ENCODE results near the gene KRT17. TPM values are rescaled to one million over a fixed set of nuclear protein-coding genes. Genes with fewer than 3 reads are reported as not detected.

KRT17 gene
- total and polyA plus RNA-seq, 12 donors = 0.07 TPM; not detected in 11

DNA sequence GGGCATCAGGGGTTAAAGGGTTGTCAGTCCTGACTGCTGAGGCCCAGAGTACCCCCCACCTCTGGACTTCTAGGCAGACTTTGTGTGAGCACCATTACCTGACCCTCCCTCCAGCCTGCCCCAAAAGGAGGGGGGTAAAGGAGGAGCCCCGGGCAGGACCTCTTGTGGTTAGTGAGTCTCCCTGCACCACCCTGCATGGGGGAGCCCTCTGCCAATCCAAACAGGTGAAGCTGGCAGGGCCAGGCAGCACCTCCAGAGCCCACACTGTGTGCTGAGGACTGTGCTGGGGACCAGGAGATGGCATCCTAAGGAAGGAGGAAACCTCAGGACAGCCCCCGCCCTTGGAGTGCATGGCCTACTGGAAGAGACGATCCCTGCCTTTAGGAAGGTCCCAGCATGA lies 35.1 kb downstream of the KRT17 start:
- WGBS, 2 donors = 72 to 84% methylated on average over 3 of the region's 3 CpGs
- TF ChIP-seq, protein P1, sequence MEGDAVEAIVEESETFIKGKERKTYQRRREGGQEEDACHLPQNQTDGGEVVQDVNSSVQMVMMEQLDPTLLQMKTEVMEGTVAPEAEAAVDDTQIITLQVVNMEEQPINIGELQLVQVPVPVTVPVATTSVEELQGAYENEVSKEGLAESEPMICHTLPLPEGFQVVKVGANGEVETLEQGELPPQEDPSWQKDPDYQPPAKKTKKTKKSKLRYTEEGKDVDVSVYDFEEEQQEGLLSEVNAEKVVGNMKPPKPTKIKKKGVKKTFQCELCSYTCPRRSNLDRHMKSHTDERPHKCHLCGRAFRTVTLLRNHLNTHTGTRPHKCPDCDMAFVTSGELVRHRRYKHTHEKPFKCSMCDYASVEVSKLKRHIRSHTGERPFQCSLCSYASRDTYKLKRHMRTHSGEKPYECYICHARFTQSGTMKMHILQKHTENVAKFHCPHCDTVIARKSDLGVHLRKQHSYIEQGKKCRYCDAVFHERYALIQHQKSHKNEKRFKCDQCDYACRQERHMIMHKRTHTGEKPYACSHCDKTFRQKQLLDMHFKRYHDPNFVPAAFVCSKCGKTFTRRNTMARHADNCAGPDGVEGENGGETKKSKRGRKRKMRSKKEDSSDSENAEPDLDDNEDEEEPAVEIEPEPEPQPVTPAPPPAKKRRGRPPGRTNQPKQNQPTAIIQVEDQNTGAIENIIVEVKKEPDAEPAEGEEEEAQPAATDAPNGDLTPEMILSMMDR (IDR thresholded peaks at IDR 0.05) = no peak
- Histone ChIP-seq H3K27ac (no peak overlapping the region), H3K27me3 (peaks cover 0 to 20% (median 3%) of the 10 kb centered on the region in 7 donors), H3K36me3 (no peaks in the 10 kb centered on the region), H3K4me1 (no peaks in the 10 kb centered on the region), H3K4me3 (no peak overlapping the region), H3K9me3 (no peaks in the 10 kb centered on the region)
- ATAC-seq = no peak
- DNase-seq = no peak
- intact Hi-C loops (cut with DNase I) = loop anchor here in 2 of 10 donors (10.0 kb wide), 1 partner anchor 56 kb away; no protein-coding TSS in a partner anchor

DNA sequence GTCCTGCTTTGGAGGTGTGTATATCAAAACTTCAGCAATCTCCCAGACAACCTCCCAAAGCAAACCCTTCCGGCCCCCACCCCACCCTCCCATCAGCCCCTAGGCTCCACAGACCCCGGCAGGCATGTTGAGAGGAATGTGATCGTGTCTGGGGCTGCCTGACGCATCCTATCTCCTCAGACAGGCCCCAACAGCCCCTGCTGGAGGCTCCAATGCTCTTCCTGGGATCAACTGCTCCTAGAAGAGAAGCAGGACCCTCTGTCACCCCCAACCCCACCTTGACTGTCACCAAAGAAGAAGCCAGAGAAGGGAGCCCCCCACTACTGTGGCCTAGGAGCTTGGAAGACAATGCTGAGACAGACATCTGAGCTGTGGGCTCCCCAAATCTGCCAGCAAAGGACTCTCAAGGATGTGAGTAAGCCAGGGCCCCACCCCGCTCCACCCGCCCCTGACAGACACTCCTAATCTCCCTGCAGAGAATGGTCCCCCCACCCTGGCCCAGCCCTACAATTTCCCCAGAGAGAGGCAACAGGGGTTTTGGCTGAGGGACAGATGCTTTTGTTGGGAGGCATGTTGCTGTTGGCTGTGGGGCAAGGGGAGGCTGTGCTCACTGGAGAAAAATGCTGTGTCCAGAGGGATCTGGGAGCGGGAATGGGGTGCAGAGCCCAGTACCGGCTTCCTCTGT lies 36.1 kb downstream of the KRT17 start:
- Histone ChIP-seq H3K27me3 (peaks cover 0 to 17% (median 0%) of the 10 kb centered on the region in 7 donors), H3K4me3 (no peak overlapping the region), H3K9me3 (no peaks in the 10 kb centered on the region), H3K4me1 (no peaks in the 10 kb centered on the region), H3K27ac (no peak overlapping the region), H3K36me3 (no peaks in the 10 kb centered on the region)
- intact Hi-C loops (cut with DNase I) = loop anchor here in 2 of 10 donors (10.0 kb wide), 1 partner anchor 57 kb away; no protein-coding TSS in a partner anchor
- DNase-seq (no peak), ATAC-seq (no peak)
- WGBS, 2 donors = 62 to 70% methylated on average over 8 of the region's 8 CpGs
- TF ChIP-seq, protein P1 (IDR thresholded peaks at IDR 0.05) = no peak

DNA sequence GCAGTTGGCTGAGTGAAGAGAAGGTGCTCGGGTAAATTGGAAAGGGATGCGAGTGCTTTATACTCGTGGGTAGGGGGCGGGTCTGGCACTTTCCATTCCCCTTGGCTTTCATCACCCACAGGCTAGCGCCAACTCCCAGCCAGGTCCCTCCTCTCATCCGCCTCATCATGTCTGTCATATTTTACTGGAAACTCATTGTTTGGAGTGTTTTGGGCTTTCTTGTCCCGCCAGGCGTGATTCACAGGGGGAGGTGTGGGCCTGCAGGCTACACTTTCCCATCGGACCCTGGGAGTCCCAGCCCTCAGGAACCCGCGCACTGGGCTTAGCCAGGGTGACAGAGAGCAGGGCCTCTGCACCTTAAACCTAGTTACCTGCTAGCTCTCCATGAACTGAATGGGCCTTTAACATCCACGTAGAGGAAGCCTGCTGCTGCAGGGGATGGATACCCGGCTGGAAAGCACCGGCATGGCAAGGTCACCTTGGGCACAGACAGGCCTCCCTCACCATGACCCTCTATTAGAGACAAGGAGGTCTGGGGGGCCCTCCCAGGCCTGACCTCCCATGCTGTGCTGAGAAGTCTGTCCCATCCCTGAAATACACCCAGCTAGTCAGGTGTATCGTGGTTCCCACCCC lies 37.4 kb downstream of the KRT17 start, which contains the start of gene KRT14:
TSS of gene KRT14 (minus strand) at position 33 of the 633 bp plus-strand sequence. CDS start 61 bp downstream, outside the sequence.
- ATAC-seq = no peak
- intact Hi-C loops (cut with DNase I) = loop anchor here in 2 of 10 donors (10.0 kb wide), 1 partner anchor 58 kb away; no protein-coding TSS in a partner anchor

More for the DNA sequence above, 37.4 kb downstream of the KRT17 start, which contains the start of gene KRT14:
- H3K4me1 ChIP-seq = no peaks in the 10 kb centered on the region
- WGBS, 2 donors = 84 to 86% methylated on average over 15 of the region's 15 CpGs
- TF ChIP-seq, protein P1 (IDR thresholded peaks at IDR 0.05) = no peak
- H3K4me3 ChIP-seq = no peak within 1 kb of the TSS
- H3K27ac ChIP-seq = no peak within 1 kb of the TSS
- DNase-seq = no peak
- no peaks in the 10 kb centered on the region for H3K9me3 ChIP-seq
- H3K36me3 ChIP-seq = no peaks in the 10 kb centered on the region
- H3K27me3 ChIP-seq = peaks cover 0 to 22% (median 0%) of the 10 kb centered on the region in 7 donors

Measured in heart right ventricle (tissue), 16 donors.